Erythroblast (primary cell): ENCODE results near the gene PHEX.

ENCODE experiments used
- GATA1 ChIP-seq: IDR thresholded peaks from 2 replicates; pipeline ENCODE4 v1.6.1; 2011; ENCODE audit warnings: low read depth, mild to moderate bottlenecking, control low read depth, low read length, moderate library complexity
- POLR2A ChIP-seq: IDR thresholded peaks from 2 replicates; pipeline ENCODE4 v1.6.1; 2011; ENCODE audit warnings: mild to moderate bottlenecking, low read length

DNA sequence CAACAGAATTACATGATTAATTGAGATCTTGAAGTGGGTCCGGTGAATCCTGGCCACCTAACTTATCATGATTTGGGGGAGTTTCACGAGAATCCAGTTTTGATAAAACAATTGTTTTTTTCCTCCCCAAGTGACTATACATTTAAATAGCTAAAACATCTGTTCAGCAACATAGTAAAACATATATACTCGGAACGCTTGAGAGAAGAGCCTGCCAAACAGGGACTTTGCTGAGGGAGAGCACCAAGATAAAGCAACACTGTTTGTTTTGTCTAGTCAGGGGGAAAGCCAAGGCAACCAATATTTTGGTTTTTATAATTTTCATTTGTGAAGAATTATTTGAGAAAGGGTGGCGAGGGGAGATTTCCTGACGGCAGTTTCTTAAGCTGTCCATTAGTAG is 381 bp downstream of the PHEX start:
- TF ChIP-seq POLR2A (no peak), GATA1 (no peak)
